HG03521 (cell line): ENCODE data around the gene C16orf54.
"Not testable (repeated sequence)": the region's sequence is repeated elsewhere in the genome, so short reads cannot be mapped to it uniquely, and the experiment has no call there.

ENCODE experiments used
- ATAC-seq: cut with Tn5 transposase; IDR thresholded peaks from one replicate; pipeline ENCODE4 v1.9.1; 2021; ENCODE audit warnings: mild to moderate bottlenecking, moderate library complexity; ENCODE audit not compliant: unreplicated experiment

Gene C16orf54, protein sequence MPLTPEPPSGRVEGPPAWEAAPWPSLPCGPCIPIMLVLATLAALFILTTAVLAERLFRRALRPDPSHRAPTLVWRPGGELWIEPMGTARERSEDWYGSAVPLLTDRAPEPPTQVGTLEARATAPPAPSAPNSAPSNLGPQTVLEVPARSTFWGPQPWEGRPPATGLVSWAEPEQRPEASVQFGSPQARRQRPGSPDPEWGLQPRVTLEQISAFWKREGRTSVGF

DNA sequence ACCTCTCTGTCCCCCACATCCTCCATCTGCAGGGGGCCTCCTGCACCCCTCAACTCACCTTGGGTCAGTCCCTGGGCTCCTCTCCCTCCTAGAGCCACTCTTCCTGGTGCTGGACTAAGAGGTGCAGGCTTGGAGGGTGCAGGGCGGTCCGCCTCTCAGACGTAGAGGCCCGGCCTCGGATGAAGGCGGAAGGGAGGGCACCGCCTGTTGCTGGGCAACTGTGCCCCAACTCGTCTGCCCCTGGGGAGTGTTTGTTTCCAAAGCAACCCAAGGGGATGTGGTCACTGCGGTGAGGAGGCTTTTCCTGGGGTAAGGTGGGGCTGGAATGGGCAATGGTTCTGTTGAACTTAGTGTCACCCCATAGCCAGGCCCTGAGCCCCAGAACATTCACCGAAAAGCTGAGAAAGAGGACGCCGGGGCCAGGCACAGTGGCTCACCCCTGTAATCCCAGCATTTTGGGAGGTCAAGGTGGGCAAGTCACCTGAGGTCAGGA lies at the start of gene C16orf54:
Gene C16orf54 (minus strand): TSS at position 138 of the 493 bp plus-strand sequence. CDS start 1,039 bp downstream, outside the sequence.
- peak; percentile 79 for ATAC-seq

DNA sequence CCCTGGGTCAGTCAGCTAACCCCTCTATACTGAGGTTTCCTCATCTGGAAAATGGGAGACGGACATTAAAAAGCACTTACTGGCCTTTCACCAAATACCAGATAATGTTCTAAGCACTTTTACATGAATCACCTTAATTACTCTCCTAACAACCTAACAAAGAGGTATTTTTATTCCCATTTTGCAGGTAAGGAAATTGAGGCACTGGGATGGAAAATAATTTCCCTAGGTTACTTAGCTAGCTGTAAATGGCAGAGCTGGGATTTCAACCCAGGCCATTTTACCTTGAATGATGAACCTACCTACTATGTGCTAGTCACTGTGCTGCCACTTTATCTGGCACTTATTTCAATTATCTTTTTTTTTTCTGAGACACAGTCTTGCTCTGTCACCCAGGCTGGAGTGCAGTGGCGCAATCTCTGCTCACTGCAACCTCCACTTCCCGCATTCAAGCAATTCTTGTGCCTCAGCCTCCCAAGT lies 48.5 kb upstream of the C16orf54 start:
- no peak for ATAC-seq

DNA sequence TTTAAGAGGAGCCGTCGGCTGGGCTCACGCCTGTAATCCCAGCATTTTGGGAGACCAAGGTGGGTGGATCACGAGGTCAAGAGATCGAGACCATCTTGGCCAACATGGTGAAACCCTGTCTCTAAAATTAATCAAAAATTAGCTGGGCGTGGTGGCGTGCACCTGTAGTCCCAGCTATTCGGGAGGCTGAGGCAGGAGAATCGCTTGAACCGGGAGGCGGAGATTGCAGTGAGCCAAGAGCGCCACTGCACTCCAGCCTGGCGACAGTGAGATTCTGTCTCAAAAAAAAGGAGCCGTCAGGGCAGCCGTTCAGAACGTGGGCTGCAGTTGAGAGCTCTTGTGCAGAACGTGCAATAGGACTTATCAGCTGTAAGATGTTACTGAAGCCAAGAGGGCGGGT lies 47.4 kb upstream of the C16orf54 start:
- ATAC-seq, result not testable (repeated sequence)

DNA sequence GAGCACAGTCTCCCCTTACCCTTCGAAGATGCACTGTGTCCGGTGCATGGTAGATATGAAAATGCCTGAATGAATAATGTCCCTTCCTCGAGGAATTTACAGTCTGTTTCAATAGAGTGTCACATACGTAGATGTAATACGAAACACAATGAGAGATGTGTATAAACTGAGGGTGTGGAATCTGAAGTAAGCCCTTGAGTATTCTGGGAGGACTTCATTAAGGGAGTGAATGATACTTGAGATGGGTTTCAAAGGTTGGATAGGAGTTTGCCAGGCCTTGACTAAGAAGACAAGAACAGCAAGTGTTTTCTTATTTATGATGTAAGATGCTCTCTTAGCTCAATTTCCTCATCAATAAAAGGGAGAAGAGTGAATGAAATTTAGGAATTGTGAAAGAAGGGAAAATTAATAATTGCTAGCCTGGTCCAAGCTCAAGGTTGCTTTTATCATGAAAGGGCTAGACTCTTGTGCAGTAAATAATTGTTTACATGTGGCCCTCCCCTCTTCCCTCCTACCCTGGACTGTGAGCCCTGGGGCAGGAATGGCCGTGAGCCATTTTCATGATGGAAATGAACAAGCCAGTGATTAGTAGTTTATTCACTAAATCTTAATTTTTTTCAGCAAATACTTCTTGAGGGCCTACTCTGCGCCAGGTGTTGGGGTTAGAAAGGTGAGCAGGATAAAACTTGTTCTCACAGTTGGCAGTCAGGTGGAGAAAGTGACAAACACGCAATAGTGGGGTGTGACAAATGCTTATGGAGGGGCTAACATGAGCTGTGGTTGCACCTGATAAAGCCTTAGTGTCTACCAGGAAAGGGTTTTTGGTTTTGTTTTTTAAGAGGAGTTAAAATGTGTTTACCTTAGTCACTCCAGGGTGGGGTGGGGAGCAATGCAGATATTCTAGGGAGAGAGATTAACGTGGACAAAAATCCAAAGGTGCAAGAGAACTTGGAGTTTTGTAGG lies 46.3 kb upstream of the C16orf54 start:
- ATAC-seq, result no peak

DNA sequence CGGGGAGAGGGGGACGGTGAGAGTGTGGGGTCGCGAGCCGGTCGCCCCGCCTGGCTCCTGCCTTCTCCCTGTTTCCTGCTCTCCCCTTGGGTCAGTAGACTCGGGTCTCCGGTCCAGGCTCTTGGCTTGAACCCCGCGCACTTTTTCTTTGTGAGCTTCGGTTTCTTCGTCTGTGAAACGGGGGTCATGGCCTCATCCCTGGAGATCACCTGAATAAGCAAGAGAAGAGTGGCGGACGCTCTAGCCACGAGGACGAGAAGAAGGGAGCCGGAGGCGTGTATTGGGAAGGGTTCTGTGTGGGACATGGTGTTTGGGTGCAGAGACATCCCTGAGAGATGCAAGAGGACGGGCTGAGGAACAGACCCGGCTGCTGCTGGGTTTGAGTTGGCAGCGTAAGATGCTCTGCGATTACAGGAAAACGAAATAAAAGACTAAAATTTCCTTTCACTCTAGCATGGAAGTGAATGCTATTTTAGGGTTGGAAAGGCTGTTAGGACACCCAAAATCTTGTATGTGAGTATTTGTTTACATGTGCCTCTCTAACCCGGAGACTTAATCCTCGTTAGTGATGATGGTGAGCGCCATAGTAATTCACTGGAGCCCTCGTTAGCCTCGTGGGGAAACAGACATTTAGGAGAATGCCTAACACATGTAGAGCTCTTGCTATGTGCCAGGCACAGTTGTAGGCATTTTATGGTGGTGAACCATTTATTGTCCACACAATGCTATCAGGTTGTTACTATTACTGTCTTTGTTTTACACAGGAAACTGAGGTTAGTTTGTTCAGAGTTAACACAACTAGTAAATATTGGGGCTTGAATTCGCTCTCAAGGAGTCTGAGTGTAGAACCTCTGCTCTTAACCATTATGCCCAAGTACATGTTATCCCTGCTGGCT lies 45.4 kb upstream of the C16orf54 start:
- ATAC-seq, result no peak

DNA sequence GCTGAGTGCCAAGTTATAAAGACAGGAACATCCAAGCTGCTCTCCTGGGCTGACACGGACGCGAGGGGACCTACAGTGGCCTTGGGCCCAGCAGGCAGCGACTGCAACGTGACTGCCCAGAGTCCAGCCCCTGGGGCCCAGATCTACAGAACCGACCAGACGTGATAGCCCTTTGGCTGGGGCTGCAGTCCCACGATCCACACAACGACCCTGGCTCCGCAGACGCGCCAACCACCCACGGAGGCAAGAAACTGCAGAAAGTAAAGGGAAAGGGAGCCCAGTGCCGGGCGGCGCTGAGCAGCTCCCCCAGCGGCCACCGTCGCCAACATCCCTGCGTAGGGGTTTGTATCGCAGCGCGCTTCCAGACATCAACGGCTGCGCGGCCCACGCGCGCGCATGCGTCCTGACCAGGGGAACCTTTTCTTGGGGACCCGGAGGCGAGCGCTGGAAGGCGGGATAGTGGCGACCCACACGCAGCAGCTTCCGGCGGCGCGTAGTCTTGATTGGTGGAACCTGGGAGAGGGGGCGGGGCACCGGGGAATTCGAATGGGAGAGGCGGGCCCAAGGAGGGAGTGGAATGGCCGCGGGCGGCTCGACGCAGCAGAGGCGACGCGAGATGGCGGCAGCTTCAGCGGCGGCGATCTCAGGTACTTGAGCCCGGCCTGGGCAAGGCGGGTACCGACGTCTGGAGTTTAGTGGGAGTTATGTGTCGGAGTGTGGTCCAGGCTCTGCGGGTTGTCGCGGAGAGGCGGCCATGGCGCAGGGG lies 44.6 kb upstream of the C16orf54 start, which contains the start of gene KIF22:
Gene KIF22 (plus strand): TSS at position 569 of the 766 bp plus-strand sequence. CDS start 9 bp downstream, at position 578.
- peak; percentile 95 for ATAC-seq

DNA sequence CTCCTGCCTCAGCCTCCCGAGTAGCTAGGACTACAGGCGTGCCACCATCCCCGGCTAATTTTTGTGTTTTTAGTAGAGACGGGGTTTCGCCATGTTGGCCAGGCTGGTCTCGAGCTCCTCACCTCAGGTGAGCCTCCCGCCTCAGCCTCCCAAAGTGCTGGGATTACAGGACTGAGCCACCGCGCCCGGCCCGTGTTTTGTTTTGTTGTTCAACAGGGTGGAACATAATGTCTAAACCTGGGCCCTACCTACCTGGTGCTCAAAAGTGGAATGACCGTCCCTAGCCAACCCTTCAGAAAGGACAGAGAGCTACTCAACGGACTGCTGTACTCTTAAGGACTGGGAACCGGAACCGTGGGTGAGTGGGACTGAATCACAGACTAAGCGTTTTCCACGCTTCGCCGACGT lies 44.0 kb upstream of the C16orf54 start:
- no peak for ATAC-seq

DNA sequence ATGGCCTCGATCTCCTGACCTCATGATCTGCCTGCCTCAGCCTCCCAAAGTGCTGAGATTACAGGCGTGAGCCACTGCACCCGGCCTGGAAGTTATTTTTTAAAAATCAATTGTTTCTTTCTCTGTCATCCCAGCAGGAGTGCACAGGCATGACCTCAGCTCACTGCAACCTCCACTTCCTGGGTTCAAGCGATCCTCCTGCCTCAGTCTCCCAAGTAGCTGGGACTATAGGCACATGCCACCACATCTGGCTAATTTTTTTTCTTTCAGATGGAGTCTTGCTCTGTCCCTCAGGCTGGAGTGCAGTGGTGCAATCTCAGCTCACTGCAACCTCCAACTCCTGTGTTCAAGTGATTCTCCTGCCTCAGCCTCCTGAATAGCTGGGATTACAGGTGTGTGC lies 41.4 kb upstream of the C16orf54 start:
- not testable (repeated sequence) for ATAC-seq

DNA sequence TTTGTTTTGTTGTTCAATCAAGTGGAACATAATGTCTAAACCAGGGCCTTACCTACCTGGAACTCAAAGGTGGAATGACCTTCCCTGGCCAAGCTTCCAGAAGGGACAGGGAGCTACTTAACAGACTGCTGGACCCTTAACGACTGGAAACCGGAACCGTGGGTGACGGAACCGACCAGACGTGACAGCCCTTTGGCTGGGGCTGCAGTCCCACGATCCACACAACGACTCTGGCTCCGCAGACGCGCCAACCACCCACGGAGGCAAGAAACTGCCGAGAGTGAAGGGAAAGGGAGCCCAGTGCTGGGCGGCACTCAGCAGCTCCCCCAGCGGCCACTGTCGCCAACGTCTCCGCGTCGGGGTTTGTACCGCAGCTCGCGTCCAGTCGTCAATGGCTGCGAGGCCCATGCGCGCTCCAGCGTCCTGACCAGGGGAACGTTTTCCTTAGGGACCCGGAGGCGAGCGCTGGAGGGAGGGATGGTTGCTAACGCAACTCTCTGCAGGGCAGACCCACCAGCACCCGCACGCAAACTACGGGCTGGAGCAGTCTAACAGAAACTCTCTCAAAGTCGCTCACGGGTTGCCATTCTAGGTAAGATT lies 39.2 kb upstream of the C16orf54 start:
- ATAC-seq, result peak; percentile 53

DNA sequence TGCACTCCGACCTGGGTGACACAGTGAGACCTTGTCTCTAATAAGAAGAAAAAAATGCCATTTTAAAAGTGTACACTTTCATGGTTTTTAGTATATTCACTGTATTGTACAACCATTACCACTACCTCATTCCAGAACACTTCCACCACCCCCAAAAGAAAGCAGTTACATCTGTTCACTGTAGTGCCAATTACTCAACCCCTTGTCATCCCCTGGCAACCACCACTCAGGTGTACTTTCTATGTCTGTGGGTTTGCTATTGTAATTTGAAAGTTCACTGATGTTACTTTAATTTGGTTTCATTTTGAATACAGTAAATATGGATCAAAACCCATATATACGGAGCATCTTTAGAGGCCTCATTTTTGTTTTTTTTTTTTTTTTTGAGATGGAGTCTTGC lies 38.4 kb upstream of the C16orf54 start:
- no peak for ATAC-seq

DNA sequence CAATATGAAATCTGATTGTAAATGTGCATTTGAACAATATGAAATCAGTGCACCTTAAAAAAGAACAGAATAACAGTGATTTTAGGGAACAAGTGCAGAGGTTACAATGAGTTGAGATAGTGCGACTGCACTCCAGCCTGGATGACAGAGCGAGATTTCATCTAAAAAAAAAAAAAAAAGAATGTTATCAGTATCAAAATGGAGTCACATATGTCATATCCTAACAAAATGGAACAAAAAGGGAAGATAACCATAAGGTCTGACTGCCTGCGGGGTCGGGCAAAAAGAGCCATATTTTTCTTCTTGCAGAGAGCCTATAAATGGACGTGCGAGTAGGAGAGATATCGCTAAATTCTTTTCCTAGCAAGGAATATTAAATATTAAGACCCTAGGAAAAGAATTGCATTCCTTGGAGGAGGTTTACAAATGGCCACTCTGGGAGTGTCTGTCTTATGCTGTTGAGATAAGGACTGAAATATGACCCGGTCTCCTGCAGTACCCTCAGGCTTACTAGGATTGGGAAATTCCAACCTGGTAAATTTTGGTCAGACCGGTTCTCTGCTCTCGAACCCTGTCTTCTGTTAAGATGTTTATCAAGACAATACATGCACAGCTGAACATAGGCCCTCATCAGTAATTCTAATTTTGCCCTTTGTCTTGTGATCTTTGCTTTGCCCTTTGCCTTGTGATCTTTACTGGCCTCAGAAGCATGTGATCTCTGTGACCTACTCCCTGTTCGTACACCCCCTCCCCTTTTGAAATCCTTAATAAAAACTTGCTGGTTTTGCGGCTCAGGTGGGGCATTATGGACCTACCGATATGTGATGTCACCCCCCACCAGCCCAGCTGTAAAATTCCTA lies 37.5 kb upstream of the C16orf54 start:
- not testable (repeated sequence) for ATAC-seq

DNA sequence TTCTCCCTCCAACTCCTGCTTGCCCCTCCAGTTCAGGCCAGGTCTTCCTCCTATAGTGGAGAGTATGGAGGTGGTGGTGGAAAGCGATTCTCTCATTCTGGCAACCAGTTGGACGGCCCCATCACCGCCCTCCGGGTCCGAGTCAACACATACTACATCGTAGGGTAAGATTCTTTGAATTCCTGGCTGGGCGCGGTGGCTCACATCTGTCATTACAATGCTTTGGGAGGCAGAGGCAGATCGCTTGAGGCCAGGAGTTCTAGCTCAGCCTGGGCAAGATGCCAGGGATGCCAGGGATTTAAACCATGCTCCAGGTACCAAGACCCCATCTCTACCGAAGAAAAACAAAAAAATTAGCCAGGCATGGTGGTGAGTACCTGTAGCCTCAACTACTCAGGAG lies 33.7 kb upstream of the C16orf54 start:
- no peak for ATAC-seq

DNA sequence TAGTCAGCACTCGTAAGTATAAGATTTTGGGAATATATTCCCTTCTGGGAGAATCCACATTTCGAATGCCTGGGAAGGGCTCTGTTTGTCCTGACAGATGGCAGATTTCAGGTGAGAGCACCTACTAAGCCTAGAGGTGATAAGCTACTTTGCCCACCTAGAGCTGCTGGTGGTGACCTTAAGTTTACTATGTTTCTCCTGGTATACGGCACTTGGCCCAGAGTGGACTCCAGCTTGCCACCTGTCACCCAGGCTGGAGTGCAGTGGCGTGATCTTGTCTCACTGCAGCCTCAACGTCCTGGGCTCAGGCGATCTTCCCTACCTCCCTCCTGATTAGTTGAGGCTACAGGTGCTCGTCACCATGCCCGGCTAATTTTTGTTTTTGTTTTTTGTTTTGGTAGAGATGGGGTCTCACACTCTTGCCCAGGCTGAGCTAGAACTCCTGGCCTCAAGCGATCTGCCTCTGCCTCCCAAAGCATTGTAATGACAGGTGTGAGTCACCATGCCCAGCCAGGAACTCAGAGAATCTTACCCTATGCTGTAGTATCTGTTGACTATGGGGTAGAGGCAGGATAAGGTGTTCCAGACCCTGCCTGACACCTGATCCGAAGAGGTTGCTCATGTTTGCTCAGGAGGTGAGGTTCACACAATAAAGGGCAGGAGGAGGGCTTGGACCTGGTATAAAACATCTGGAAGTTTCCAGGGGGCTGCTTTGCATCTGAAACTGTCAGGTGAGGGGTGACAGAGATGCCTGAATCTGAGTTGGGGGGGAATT lies 32.0 kb upstream of the C16orf54 start, which contains the start of gene ZG16:
Gene ZG16 (plus strand): TSS at position 681 of the 775 bp plus-strand sequence. CDS start 1,011 bp downstream, outside the sequence.
- no peak for ATAC-seq

DNA sequence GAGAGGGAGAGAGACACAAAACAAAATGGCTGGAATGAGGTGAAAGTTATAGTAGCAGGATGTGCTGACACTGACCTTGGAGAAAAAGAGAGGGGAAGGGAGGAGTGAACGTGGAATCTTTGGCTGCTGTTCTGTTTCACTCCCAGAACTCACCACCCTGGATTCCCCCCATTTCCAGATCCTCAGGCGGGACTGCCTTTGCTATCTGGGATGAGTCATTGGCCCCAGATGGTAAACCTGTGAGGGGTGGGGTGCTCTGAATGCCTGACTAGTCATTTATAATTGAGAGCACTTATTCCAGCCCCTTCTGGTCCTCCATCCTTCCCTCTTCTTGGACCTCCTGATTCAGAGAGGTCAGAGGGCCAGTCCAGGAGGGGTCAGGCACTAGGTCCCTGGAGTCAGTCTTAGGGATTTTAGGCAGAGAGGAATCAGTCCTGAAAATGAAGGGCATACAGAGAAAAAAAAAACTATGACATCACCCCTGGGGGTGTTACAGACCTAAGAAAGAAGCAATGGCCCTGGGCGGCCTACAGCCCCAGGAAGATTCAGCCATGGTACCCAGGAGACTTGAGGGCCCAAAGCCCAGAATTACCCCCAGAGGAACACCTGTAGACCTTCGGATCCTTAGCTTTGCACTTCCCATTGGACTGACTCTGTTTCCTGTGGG lies 30.1 kb upstream of the C16orf54 start:
- no peak for ATAC-seq

DNA sequence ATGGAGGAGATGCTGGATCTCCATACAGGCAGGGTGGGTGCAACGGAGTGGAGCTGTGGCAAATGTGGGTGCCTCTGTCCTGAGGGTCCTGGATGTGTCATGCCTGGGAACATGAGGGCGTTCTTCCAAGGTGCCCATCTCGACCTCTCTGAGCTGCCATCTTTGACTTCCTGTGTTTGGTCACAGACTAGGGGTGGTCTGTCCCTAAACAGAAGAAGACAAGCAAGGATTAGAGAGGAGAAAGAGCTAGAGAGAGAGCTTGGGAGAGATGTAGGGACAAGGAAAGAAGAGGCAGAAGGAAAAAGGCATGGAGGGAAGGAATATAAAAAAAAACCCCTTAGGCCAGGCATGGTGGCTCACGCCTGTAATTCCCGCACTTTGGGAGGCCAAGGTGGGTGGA lies 28.9 kb upstream of the C16orf54 start:
- no peak for ATAC-seq

DNA sequence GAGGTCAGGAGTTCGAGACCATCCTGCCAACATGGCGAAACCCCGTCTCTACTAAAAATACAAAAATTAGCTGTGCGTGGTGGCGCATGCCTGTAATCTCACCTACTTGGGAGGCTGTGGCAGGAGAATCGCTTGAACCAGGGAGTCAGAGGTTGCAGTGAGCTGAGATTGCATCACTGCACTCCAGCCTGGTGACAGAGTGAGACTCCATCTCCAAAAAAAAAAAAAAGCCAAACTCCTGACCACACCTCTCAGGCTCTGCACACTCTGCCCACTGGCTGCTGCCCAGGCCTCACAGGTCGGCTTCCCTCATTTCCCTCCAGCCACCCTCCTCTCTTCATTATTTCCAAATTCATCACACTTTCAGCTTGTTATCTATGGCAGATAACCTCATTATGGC lies 26.5 kb upstream of the C16orf54 start:
- not testable (repeated sequence) for ATAC-seq
